HG02642 (cell line): Measurements from ENCODE around the gene HOXD10.

Experiments used
- ATAC-seq: cut with Tn5 transposase; IDR thresholded peaks from one replicate; pipeline ENCODE4 v1.9.1; 2021; ENCODE audit warnings: mild to moderate bottlenecking; ENCODE audit not compliant: unreplicated experiment, poor library complexity

HOXD10 gene

GRCh38 chr2:176130957-176131847, 14.6 kb downstream of the HOXD10 start:
- no peak for ATAC-seq

- no peak for ATAC-seq
These were observed 15.2 kb downstream of the HOXD10 start for GRCh38 chr2:176131848-176132158.

GRCh38 chr2:176132205-176133171, 15.9 kb downstream of the HOXD10 start:
- no peak for ATAC-seq

- no peak for ATAC-seq
These were observed 16.8 kb downstream of the HOXD10 start for GRCh38 chr2:176133389-176133788.

GRCh38 chr2:176134035-176134434, 17.5 kb downstream of the HOXD10 start:
- ATAC-seq: no peak

GRCh38 chr2:176135035-176135440, 18.5 kb downstream of the HOXD10 start:
- no peak for ATAC-seq

GRCh38 chr2:176136374-176137251, 20.0 kb downstream of the HOXD10 start:
- no peak for ATAC-seq

- no peak for ATAC-seq
These were observed 20.6 kb downstream of the HOXD10 start for GRCh38 chr2:176137252-176137580.

GRCh38 chr2:176137906-176138305, 21.3 kb downstream of the HOXD10 start:
- no peak for ATAC-seq

- ATAC-seq: no peak
These were observed 21.9 kb downstream of the HOXD10 start for GRCh38 chr2:176138526-176138922.

- no peak for ATAC-seq
These were observed 22.5 kb downstream of the HOXD10 start for GRCh38 chr2:176138923-176139660.

GRCh38 chr2:176139661-176140512, 23.3 kb downstream of the HOXD10 start:
- no peak for ATAC-seq

- ATAC-seq: peak; percentile 94
These were observed 24.1 kb downstream of the HOXD10 start for GRCh38 chr2:176140513-176141317.

GRCh38 chr2:176142281-176142680, 25.7 kb downstream of the HOXD10 start:
- ATAC-seq: no peak

GRCh38 chr2:176145085-176145969, 28.7 kb downstream of the HOXD10 start:
- ATAC-seq: no peak

- ATAC-seq: no peak
These were observed 29.5 kb downstream of the HOXD10 start for GRCh38 chr2:176146101-176146500.

- ATAC-seq: no peak
These were observed 30.1 kb downstream of the HOXD10 start for GRCh38 chr2:176146645-176147044.
